GM19467 (cell line): Measurements from ENCODE around the gene CBX3.
"Not testable (repeated sequence)": the region's sequence is repeated elsewhere in the genome, so short reads cannot be mapped to it uniquely, and the experiment has no call there.

Source experiments
- ATAC-seq: cut with Tn5 transposase; IDR thresholded peaks from one replicate; pipeline ENCODE4 v1.9.1; 2021; ENCODE audit warnings: mild to moderate bottlenecking, moderate library complexity; ENCODE audit not compliant: unreplicated experiment

Gene CBX3

DNA sequence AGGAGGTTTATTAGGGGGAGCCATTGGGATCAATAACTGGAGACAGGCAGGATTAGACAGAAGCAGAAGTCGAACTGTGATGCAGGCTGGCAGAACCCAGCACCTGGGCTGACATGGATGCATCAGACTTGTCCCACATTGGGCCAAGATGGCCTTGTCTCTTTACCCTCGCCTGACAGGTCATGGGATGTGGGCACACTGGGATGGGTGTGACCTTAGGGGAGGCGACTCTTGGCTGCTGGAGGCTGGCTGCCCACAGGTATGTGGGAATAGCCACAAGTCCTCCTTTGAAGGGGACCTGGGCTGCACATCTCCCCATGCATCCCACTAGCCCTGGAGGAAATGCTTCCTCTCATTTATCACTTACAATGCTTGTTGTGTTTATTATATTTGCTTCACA lies 32.3 kb upstream of the CBX3 start:
- no peak for ATAC-seq

DNA sequence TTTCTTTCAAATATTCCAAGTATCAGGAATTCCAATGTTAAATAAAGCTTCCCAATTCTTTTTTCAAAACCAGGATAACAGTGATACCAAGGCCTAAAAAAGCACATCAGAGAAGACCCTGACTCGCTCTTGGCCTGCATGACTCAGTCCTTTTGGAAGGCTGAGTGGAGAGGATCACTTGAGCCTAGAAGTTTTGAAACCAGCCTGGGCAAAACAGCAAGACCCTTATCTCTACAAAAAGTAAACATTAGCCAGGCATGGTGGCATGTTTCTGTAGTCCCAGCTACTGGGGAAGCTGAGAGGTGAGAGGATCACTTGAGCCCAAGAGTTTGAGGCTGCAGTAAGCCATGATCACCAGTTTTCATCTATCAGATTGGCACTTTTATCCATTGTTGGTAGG lies 30.9 kb upstream of the CBX3 start:
- ATAC-seq, result no peak

DNA sequence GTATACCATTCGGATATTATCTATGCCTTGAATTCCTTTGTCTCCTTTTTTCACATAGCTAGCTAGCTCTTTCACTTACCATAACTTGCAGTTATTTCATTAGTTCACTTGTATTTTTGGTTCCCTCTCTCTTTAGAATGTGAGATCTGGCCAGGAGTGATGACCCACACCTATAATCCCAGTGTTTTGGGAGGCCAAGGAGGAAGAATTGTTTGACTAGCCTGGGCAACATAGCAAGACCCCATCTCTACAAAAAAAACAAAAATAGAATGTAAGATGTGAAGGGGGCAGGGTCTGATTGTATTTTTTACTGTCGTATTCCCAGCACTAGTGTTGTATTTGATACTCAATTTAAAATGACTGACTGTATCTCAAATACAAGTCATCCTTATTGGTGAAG lies 29.9 kb upstream of the CBX3 start:
- no peak for ATAC-seq

DNA sequence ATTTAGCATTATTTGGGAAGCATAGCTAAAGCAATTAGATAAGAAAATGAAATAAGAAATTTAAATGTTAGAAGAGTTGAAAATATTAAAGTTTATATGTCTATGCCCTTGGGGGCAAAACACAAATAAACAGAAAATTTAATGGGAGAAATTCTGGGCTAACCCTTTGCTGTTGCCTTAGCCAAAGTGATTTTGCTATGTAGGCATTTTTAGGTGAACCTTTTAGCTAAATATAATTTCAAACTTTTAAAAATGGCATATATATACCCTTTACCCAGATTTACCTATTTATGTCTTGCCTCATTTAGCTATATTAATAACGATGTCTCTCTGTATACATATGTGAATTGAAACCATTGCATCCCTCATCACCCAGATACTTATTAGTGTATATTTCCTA lies 29.5 kb upstream of the CBX3 start:
- no peak for ATAC-seq

DNA sequence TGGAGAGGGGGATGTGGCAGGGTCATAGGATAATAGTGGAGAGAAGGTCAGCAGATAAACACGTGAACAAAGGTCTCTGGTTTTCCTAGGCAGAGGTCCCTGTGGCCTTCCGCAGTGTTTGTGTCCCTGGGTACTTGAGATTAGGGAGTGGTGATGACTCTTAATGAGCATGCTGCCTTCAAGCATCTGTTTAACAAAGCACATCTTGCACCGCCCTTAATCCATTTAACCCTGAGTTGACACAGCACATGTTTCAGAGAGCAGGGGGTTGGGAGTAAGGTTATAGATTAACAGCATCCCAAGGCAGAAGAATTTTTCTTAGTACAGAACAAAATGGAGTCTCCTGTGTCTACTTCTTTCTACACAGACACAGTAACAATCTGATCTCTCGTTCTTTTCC lies 25.6 kb upstream of the CBX3 start:
- ATAC-seq, result not testable (repeated sequence)

DNA sequence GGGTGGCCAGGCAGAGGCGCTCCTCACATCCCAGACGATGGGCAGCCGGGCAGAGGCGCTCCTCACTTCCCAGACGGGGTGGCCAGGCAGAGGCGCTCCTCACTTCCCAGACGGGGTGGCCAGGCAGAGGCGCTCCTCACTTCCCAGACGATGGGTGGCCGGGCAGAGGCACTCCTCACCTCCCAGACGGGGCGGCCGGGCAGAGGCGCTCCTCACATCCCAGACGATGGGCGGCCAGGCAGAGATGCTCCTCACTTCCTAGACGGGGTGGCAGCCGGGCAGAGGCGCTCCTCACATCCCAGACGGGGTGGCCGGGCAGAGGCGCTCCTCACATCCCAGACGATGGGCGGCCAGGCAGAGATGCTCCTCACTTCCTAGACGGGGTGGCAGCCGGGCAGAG lies 24.8 kb upstream of the CBX3 start:
- not testable (repeated sequence) for ATAC-seq

DNA sequence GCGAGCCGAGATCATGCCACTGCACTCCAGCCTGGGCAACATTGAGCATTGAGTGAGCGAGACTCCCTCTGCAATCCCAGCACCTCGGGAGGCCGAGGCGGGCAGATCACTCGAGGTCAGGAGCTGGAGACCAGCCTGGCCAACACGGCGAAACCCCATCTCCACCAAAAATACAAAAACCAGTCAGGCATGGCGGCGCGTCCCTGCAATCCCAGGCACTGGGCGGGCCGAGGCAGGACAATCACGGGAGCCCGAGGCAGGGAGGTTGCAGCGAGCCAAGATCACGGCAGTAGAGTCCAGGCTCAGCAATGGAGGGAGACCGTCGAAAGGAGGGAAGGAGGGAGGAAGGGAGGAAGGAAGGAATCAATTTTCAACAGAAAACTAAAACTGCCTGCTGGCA lies 24.3 kb upstream of the CBX3 start:
- not testable (repeated sequence) for ATAC-seq

DNA sequence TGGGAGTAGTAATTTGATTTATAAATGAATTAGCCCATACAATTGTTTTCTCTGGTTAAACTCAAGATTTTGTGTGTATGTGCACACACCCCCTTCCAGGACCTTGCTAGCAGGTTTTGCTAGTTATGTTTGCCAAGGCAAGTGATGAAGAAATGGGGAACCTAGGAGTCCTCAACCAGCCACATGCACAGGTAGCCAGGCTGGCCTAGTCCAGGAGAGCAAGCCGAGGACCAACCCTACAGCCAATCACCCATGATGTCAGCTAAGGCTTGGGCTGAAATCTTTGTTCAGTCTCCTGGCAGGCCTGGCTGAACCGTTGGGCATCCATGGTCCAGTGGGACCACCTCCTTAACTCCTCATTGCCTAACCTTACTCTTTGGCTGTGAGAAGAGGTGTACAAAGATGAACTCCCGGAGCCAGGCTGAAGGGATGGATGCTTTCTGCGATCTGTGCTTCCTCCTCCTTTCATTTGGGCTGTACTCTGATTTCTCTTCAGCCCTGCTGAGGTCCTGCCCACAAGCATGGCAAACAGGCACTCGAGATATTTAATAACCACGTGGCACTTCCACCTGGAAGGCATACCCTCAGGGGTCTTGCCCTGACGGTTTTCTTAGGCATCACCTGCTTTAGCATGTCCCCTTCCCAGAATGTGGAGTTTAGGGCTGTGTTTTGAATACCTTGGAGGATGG lies 23.1 kb upstream of the CBX3 start:
- no peak for ATAC-seq

DNA sequence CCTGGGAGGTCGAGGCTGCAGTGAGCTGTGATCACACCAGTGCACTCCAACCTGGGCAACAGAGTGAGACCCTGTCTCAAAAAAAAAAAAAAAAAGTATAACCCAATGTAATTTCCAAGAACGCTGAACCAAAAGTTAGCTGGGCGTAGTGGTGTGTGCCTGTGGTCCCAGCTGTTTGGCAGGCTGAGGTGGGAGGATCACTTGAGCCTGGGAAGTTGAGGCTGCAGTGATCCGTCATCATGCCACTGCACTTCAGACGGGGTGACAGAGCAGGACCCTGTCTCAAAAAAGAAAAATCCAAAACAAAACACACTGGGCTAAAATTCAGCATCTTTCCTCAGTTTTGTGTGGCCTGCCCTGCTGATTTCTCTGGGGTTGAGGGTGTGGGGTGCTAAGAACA lies 22.1 kb upstream of the CBX3 start:
- no peak for ATAC-seq

DNA sequence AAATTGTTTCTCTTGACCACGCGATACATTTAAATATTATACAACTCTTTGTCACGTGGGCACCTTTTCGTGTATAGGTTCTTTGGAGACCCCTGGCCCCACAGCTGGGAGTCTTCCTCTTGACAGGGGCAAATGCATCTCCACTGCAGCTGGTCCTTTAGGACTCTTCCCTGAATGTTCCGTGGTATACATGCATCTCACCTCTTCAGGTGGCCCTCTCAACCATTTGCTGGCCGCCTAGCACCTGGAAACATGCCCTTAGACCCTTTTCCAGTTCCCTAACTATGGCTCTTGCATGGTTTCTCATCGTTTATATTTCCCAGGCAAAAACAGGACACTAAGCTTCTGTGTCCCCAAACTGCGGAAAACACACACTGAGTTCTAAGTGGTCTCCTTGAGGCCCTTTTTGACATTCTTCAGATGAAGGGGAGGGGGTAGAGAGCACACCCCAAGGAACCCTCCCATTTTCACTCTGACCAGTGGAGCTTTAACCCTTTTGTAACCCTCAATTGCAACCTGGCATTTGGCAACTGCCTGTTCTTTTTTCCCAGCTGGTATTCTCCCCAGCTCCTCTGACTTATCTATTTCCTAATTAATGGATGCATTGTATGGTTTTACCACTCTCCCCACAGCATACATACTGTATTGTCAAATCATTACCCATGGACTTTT lies 21.6 kb upstream of the CBX3 start:
- no peak for ATAC-seq

DNA sequence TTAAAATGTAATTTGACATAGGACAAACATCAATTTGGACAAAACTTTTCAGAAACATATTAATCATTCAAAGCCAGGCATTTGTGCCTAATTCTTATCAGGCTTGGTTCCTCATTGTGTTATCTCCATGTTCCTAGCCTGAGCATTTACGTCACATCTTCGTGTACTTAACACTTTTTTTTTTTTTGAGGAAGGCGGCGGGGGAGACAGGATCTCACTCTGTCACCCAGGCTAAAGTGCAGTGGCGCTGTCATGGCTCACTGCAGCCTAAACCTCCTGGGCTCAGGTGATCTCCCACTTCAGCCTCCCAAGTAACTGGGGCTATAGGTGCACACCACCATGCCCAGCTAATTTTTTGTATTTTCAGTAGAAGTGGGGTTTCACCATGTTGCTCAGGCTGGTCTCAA lies 20.8 kb upstream of the CBX3 start:
- ATAC-seq, result no peak

DNA sequence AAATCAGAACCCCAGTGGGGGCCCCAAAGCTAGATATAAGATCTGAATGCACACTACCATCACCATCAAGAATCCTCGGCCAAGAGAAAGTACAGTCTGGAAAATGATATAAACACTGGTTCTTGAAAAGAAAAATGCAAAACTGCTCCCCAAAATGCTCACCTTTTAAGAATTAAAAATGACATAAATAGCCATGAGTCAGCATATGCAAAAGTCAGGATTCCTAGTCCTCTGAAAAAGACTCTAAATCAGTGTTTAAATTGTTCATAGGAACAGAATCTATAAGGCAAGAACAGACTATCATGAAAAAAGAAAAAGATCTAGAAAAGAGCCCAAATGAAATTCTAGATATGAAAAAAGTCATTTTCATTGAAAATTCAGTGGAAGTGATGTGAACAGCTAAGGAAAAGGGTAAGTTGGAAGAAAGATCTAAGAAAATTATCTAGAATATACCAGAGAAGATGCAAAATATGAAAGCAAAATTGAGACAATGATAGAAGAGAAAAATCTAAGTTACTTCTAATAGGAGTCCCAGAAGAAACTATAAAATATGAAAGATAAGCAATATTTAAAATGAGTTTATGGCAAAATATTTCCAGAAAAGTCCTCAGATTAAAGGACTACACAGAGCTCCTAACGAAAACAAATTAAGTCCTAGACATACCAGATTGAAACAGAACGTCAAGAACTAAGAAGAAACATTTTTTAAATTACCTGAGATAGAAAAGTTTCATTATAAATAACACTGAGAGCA lies 19.9 kb upstream of the CBX3 start:
- no peak for ATAC-seq

DNA sequence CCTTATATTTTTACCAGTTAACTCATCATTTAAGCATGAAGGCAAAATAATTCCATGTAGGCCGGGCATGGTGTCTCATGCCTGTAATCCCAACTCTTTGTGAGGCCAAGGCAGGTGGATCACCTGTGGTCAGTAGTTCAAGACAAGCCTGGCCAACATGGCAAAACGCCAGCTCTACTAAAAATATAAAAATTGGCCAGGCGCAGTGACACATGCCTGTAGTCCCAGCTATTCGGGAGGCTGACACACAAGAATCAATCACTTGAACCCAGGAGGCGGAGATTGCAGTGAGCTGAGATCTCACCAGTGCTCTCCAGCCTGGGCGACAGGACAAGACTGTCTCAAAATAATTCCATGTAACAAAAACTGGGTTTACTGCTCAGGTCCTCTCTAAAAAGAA lies 19.3 kb upstream of the CBX3 start:
- no peak for ATAC-seq

DNA sequence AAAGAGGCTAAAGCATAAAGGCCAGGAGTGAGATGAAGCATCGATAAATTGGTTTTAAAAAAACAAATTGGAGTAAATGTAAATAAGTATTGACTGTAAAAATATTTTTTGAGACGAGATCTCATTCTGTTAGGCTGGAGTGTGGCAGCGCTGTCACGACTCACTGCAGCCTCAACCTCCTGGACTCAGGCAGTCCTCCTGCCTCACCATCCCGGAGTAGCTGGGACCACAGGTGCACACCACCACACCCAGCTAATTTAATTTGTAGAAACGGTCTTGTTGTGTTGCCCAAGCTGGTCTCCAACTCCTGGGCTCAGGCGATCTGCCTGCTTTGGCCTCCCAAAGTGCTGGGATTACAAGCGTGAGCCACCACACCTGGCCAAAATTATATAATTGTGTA lies 18.8 kb upstream of the CBX3 start:
- ATAC-seq, result no peak

DNA sequence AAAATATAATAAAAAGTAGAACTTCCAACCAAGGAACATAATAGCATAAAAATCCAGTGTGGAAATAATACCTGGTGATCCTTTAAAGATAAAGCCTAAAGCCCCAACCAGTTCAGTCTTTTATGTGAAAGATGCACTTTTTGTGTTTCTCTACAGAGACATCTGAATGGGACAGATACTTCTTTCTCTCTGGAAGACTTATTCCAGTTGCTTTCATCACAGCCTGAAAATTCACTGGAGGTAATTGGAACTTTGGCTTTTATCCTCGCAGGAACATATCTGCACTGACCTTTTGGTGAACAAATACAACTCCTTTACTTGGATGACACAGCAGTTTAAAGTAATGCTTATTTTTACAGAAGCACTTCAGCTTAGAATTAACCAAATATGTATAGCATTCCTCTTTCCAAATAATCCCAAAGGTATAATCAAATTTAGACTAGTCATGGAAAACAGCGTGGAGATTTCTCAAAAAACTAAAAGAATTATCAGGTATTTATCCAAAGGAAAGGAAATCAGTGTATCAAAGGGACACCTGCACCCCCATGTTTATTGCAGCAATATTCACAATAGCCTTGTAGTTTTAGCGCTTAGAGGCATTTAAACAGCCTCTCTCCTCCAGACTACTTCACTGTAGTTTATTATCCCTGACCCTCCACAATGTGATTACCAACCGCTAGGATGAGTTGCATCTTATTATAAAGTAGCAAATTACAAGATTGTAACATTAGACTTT lies 17.8 kb upstream of the CBX3 start:
- no peak for ATAC-seq

DNA sequence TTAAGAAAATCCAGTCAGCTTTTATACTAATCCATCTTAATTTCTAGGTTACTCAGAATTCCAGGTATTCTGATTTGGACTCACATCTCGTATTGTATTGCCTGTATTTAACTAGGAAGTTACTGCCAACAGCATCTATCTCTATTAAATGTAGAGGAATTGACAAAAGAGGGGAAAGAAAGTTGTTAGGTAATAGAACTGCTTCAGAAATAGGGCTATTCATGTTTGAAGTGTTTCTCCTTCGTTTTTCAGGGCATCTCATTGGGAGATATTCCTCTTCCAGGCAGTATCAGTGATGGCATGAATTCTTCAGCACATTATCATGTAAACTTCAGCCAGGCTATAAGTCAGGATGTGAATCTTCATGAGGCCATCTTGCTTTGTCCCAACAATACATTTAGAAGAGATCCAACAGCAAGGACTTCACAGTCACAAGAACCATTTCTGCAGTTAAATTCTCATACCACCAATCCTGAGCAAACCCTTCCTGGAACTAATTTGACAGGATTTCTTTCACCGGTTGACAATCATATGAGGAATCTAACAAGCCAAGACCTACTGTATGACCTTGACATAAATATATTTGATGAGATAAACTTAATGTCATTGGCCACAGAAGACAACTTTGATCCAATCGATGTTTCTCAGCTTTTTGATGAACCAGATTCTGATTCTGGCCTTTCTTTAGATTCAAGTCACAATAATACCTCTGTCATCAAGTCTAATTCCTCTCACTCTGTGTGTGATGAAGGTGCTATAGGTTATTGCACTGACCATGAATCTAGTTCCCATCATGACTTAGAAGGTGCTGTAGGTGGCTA lies 17.1 kb upstream of the CBX3 start:
- not testable (repeated sequence) for ATAC-seq

DNA sequence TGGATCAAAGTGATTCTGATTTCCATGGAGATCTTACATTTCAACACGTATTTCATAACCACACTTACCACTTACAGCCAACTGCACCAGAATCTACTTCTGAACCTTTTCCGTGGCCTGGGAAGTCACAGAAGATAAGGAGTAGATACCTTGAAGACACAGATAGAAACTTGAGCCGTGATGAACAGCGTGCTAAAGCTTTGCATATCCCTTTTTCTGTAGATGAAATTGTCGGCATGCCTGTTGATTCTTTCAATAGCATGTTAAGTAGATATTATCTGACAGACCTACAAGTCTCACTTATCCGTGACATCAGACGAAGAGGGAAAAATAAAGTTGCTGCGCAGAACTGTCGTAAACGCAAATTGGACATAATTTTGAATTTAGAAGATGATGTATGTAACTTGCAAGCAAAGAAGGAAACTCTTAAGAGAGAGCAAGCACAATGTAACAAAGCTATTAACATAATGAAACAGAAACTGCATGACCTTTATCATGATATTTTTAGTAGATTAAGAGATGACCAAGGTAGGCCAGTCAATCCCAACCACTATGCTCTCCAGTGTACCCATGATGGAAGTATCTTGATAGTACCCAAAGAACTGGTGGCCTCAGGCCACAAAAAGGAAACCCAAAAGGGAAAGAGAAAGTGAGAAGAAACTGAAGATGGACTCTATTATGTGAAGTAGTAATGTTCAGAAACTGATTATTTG lies 16.3 kb upstream of the CBX3 start:
- no peak for ATAC-seq

DNA sequence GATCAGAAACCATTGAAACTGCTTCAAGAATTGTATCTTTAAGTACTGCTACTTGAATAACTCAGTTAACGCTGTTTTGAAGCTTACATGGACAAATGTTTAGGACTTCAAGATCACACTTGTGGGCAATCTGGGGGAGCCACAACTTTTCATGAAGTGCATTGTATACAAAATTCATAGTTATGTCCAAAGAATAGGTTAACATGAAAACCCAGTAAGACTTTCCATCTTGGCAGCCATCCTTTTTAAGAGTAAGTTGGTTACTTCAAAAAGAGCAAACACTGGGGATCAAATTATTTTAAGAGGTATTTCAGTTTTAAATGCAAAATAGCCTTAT lies 15.7 kb upstream of the CBX3 start:
- no peak for ATAC-seq

DNA sequence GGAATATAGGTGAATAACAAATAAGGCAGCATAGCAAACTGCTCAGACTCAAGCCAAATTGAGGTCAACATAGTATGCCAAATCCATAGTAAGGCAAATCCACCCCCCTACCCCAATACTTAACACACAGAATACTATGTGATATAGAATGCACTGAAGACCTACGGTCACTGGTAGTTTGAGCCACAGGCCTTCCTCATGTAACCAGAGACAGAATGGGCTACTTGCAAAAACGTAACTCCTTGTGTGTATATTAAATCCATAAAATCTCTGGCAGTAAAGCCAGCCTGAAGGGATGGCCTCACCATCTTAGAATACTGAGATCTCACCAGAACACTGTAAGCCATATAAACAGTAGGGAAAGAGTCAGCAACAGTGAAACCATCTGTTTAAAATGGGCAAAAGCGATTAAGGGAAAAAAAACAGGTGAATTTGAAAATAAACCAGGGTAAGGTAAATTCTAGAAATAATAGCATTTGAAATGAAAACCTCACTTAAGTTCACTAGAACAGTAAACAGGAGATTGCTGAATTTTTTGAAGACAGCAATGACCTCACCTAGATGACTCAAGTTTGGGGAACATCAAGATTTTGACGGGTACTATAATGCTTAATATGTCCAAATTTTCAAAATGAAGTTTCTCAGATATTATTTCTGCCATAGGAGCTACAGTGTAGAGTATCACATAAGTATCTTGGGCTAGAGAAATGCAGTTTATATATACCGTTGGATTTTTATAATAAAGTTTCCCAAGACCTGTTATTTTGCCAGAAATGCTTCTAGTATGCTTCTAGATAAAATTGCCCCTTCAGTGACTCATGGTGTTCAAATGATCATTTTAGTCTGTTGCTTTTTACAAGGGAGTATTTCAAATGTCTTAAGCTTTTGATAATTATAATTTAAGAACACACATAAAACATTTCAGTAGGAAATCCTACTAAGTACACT lies 14.9 kb upstream of the CBX3 start:
- no peak for ATAC-seq
